Measurements from ENCODE around the gene SMARCD1.
A peak's percentile ranks its signal among the peaks of the same experiment; 100 is the strongest.
"Not testable (repeated sequence)": the region's sequence is repeated elsewhere in the genome, so short reads cannot be mapped to it uniquely, and the experiment has no call there.

The SMARCD1 gene

DNA sequence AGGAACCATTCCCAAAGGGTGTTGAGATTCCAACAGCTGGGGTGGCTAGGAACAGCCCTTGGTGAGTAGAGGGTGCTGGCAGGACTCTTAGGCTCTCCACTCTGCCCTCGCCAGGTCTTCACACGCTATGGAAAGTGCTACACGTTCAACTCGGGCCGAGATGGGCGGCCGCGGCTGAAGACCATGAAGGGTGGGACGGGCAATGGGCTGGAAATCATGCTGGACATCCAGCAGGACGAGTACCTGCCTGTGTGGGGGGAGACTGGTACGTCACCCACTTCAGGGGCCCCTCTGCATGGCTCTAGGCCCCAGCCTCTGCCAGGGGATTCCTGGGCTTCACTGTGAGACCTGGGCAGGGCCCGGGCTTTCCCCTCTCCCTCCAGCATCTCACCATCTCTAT, 8.0 kb upstream of the SMARCD1 start:
- DNase-seq (ENCODE audit: low spot score): no peak

- DNase-seq (ENCODE audit: low spot score): no peak
Measured at GRCh38 chr12:50078281-50078680, 6.9 kb upstream of the SMARCD1 start.

DNA sequence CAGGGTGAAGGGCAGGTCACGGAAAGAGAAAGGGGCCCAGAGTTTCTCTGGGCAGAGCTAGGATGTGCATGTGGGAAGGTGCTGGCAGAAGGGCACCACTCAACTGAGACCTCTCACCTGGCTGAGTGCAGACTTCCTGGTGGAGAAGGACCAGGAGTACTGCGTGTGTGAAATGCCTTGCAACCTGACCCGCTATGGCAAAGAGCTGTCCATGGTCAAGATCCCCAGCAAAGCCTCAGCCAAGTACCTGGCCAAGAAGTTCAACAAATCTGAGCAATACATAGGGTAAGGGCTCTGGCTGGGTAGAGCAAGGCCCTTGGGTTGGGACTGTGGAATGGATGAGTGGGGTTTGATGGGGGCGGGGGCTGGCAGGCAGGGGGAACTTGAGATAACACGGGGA, 5.4 kb upstream of the SMARCD1 start:
- DNase-seq (ENCODE audit: low spot score): no peak

DNA sequence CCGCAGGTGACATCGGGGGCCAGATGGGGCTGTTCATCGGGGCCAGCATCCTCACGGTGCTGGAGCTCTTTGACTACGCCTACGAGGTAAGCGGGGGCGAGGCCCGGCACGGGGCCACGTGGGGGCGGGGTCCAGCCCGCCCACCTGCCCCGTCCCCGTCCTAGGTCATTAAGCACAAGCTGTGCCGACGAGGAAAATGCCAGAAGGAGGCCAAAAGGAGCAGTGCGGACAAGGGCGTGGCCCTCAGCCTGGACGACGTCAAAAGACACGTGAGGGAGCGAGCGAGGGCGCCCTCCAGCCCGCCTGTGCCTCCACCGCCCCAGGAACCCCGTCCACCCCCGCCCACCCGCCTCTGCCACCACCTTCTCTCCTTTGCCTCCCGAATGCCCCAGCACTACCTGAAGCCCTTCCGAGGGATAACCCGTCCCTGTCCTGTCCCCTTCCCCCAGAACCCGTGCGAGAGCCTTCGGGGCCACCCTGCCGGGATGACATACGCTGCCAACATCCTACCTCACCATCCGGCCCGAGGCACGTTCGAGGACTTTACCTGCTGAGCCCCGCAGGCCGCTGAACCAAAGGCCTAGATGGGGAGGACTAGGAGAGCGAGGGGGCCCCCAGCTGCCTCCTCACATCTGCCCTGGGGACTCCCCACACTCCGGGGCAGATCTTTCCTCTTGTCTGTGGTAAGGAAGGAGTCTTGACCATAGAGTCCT, 3.9 kb upstream of the SMARCD1 start:
- no peak for DNase-seq (ENCODE audit: low spot score)

GRCh38 chr12:50082644-50083043, 2.5 kb upstream of the SMARCD1 start:
- peak; percentile 34 for DNase-seq (ENCODE audit: low spot score)

DNA sequence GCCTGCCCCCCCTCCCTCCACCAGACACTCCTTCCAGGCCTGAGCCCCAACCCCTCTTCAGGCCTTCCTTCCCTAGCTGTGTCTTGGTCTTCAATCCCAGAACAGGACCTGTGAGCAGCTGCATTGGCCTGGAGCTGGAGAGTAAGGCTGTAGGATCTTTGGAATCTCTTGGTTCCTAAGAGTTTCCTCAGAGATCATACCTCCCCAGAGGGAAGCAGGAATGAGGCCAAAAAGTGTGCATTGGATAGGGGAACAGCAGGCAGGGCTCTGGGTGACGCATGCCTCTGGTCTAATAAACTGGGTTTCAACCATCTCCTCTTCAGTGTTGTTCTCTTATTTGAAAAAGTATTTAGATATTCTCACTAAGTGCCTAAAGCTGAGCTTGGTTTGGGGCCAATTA, 1.8 kb upstream of the SMARCD1 start:
- DNase-seq (ENCODE audit: low spot score): no peak

- not testable (repeated sequence) for DNase-seq (ENCODE audit: low spot score)
Measured at GRCh38 chr12:50084409-50084774, 750 bp upstream of the SMARCD1 start.

GRCh38 chr12:50085615-50086072, 502 bp downstream of the SMARCD1 start:
- no peak for DNase-seq (ENCODE audit: low spot score)

GRCh38 chr12:50086148-50086547, 1.0 kb downstream of the SMARCD1 start:
- no peak for DNase-seq (ENCODE audit: low spot score)

DNA sequence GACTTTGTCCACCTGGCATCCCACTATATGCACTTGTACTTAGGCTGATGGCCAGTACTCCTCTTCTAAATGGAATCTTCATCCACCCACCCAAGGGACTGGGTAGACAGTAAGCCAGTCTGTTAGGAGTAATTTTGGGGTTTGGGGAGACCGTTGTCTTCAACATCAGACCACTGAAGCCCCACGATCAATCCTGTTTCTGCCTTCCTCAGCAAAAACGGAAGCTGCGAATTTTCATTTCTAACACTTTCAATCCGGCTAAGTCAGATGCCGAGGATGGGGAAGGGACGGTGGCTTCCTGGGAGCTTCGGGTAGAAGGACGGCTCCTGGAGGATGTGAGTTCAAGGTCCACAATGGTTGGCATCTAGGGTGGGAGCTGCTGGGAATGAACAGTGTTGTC, 2.0 kb downstream of the SMARCD1 start:
- DNase-seq (ENCODE audit: low spot score): no peak

DNA sequence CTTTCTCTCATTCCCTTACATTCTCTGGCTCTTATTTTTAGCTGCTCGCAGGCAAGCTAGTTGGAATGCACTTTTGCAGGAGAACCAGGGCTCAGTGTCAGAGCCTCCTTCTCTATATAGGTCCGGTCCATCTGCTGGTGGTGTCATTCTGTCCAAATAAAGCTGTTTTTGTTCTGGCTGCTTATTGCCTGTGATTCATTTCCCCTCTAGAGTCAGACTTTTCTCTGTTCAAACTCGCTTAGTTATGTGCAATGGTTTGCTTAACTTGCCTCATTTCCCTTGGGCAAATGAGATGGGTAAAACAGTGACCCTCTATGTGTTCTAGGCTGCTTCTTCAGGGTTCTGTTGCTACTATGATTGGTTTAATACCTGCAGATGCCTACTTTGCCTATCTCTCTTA, 2.9 kb downstream of the SMARCD1 start:
- DNase-seq (ENCODE audit: low spot score): peak; percentile 37

DNA sequence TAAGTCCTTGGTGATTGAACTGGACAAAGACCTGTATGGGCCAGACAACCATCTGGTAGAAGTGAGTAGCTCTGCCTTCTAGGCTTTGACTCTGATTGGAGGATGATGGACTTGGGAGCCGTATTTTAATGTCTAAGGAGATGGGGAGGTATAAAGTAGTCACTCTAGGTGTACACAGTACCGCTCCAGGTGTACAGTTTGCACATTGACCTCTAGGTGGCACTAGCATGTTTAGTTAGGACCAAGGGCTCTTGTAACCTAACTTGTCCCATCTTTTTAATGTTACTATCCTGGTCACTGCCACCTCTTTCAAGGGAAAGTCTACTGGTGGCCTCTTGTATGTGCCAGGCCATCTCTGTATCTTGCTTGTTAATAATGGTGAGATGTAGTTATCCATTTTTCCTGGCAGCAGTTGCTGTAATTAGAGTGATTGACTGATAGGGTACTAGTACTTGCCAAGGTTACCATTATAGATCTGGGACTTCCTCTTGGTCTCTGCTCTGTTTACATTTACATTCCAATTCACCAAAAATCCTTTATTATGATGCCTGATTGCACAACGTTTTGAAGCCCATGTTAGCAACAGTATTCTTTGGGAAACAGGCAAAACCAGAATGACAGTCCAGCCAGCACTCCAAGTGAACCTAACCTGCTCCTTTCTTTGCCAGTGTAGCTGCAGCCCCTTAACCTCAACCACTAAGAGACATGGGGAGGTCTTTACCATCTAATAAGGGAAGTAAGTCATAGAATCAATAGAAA, 3.6 kb downstream of the SMARCD1 start:
- DNase-seq (ENCODE audit: low spot score): peak; percentile 71

DNA sequence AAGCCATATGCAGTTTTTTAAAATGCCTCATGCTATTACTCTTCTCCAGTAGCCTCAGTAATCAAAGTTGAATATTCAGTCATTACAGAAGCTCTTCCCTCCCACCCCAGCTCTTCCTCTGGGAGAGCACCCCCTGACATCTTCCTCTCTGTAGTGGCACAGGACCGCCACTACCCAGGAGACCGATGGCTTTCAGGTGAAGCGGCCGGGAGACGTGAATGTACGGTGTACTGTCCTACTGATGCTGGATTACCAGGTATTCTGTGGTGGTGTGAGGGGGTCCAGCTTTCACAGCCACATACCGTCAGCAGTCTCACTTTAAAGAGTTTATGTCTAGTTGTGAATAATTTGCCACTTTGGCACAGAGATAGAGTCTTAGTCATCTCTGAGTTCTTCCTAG, 4.6 kb downstream of the SMARCD1 start:
- no peak for DNase-seq (ENCODE audit: low spot score)

GRCh38 chr12:50090391-50090790, 5.2 kb downstream of the SMARCD1 start:
- DNase-seq (ENCODE audit: low spot score): no peak

GRCh38 chr12:50097952-50098351, 12.8 kb downstream of the SMARCD1 start:
- no peak for DNase-seq (ENCODE audit: low spot score)

GRCh38 chr12:50099302-50100008, 14.3 kb downstream of the SMARCD1 start:
- DNase-seq (ENCODE audit: low spot score): no peak

- no peak for DNase-seq (ENCODE audit: low spot score)
Measured at GRCh38 chr12:50100561-50100960, 15.4 kb downstream of the SMARCD1 start.

GRCh38 chr12:50101663-50102062, 16.5 kb downstream of the SMARCD1 start:
- peak; percentile 43 for DNase-seq (ENCODE audit: low spot score)

- no peak for DNase-seq (ENCODE audit: low spot score)
Measured at GRCh38 chr12:50102131-50102531, 17.0 kb downstream of the SMARCD1 start.

DNA sequence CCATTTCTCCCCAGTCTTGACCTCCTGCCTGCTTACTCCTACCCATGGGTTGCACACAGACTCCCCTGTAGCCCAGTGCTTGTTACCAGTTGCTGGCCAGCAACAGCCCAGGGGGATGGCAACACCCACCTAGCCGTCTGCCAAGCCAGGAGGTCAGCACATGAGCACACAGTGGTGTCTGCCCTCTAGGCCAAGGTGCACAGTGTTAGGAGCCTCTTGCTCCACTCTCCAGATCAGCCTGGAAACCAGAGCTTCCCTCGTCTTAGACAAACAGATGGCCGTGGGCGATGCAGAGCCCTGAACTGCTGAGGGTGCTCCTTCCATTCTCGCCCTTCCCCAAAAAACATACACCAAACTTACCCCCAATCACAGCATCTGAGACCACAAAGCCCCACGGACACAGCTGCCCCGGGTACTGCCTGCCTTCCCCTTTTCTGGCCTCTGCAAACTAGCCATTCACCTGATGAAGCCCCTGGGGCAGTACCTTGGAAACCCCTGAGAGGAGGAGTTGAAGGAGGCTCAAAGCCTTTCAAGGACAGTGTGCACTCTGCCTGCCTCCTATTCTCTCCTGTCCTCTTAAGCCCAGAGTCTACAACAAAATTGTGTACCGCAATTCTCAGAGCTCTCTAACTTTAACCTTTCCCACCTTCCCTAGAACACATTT, 17.6 kb downstream of the SMARCD1 start:
- no peak for DNase-seq (ENCODE audit: low spot score)

DNA sequence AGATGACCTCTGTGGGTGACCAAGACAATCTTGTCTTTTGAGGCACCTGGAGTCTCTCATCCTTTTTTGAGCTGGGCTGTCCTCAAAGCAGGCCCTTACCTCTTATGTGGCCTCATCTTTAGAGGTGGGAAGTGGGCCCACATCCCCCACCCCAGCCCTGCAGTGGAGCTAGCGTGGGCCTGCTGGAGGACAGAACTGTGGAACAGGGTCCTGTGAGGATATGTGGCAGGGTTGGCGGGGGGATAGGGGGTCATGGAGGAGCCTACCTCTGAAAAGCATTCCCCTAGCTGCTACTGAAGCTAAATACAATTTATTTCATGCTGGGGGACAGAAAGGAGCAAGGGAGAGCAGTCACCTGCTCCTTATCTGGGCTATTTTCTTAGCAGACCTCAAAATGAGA, 18.2 kb downstream of the SMARCD1 start:
- DNase-seq (ENCODE audit: low spot score): no peak

DNA sequence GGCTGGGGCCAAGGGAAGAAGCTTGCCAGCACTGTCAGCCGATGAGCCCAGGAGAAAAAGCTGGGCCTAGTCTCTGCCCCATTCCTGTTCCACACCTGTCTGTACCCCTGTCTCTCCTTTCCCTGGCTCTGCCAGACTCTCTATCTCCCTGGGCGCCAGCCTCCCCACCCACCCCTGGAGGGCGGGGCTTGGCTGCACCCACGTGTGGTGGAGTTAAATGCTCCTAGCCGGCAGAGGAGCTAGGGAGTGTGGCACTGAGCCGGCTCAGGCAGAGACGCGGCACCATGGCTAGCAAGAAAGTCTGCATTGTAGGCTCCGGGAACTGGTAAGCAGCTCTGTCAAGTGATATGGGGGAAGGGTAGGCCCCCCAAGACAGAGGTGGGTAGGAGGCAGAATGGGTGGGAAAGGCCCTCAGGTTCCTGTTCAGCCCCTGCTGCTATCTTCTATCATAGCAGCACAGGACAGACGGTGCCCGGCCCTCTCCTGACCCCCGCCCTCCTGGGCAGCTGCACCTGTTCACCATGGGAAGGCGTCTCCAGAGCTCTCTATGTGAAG, 18.7 kb downstream of the SMARCD1 start, which contains the start of gene GPD1:
TSS of gene GPD1 (plus strand) at position 242 of the 555 bp plus-strand sequence. CDS start at position 285, 43 bp downstream.
- peak; percentile 60 for DNase-seq (ENCODE audit: low spot score)
